Fibroblast of skin of left quadriceps (primary cell): ENCODE results near the gene GRAMD1B.
"Not testable (repeated sequence)": the region's sequence is repeated elsewhere in the genome, so short reads cannot be mapped to it uniquely, and the experiment has no call there.

Experiments
- DNase-seq, 2 experiments: peaks; one replicate each; pipeline ENCODE4 v3.0.0-alpha.2; 2013; ENCODE audit warnings: low read depth in 2 of 2

GRAMD1B gene

DNA sequence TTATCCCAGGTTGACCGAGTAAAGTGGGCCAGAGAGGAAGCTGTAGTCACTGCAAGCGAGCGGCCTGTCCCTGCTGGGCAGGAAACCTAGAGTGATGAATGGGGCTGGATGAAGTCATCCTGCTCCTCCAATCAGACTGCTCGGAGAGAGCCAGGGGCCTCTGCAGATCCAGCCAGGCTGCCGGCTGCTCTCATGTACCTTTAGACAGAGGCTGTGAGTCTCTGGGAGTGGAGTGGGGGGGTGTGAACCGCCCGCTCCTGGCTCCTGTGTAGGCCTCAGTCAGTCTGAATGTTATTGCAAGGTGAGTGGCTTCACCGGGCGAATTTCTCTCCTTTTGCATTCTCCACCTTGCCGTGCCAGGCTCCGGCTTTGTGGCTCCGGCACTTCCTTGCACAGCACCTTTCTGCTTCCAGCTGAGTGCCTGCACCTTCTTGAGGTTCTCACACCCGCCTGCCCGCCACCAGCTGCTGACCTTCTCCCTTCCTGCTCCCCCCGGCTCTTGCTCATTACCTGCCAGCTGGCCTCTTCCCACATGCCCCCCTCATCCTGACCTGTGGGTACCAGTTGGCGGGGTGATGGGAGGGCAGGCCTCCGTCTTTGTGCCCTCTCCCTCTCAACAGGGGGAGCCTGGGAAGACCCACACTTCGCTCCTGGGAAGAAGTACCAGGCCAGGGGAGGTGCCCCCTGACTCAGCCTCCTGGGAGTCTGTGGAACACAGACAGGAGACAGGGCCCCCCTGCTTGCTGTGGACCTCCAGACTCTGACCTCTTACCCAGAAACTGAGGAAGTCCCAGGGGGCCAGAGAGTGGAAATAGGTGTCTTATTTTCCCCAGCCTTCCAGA, 79.9 kb downstream of the GRAMD1B start:
- peak; percentile 46 to 56 for DNase-seq

- no peak for DNase-seq
Measured at GRCh38 chr11:123510579-123510905, 80.5 kb downstream of the GRAMD1B start.

DNA sequence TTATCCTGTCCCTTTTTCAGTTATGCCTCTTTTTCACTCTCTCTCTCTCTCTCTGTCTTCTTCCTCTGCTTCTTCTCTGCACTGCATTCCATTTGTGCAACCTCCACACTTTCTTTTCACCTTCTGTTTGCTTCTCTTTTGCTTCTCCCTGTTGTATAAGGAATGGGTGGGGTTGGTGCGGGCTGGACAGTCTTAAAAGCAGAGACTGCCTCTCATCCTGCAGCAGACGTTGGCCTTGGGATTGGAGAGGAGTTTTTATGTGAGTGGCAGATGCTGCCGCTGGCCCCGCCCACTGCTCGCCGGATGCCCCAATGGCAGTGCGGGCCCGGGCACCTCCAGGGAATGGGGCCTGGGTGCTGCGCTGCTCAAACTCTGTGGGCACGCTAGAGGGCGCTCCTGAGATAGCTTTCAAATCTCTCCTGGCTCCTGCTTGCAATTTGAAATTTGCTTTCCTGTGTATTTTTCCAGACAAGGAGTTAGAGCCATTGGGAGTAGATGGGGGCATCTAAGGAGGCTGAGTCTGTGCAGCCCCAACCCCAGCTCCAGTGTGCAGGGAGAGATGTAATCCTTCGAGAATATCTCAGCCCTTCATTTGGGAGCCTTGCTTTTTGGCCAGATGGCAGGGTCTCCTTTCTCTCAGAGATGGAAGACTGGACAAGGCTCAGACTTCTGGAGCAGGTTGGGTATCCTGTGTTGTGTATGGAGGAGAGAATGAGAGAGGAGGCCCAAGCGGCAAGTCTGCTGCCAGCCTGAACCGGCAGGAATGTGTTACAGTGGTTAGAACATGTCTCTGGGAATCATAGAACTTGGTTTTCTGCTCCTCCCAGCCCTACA, 81.2 kb downstream of the GRAMD1B start:
- DNase-seq = peak; percentile 77

DNA sequence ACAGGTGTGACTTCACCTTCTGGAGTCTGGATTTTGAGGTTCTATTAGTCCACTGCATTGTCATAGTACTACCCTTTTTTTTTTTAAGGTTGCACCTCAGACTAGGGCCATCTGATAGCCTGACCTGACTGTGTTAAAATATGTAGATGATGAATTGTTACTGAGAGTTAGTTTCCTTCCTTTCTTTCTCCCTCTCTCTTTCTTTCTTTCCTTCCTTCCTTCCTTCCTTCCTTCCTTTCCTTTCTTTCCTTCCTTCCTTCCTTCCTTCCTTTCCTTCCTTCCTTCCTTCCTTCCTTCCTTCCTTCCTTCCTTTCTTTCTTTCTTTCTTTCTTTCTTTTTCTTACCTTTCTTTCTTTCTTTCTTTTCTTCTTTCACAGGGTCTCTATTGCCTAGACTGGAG, 83.2 kb downstream of the GRAMD1B start:
- not testable (repeated sequence) for DNase-seq

GRCh38 chr11:123516238-123516637, 86.2 kb downstream of the GRAMD1B start:
- no peak for DNase-seq

GRCh38 chr11:123517559-123518364, 87.7 kb downstream of the GRAMD1B start:
- no peak for DNase-seq

DNA sequence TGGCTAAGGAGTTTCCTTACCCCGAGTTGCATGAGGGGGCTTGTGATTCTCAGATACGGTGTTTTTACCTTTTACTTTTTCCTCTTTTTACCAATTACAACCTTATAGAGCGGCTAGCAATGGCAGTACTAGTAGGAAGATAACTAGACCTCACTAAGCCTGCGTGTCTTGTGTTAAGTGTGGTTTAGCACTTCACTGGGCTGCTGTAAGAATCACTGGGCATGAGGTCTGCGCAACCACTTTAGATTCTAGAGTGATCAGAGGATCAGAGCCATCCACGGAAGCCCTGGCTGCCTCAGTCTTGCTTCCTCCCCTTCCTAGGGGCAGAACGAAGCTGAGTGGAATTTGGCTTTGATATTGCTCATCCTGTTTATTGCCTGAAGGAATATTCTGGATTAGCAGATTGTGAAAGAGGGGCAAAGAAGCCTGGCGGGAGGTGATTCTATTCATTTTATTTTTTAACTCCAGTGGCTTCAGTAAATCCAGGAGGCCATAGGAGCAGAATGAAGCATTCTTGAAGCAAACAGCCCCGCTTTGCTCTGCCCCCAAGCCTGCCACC, 88.5 kb downstream of the GRAMD1B start:
- DNase-seq = no peak

DNA sequence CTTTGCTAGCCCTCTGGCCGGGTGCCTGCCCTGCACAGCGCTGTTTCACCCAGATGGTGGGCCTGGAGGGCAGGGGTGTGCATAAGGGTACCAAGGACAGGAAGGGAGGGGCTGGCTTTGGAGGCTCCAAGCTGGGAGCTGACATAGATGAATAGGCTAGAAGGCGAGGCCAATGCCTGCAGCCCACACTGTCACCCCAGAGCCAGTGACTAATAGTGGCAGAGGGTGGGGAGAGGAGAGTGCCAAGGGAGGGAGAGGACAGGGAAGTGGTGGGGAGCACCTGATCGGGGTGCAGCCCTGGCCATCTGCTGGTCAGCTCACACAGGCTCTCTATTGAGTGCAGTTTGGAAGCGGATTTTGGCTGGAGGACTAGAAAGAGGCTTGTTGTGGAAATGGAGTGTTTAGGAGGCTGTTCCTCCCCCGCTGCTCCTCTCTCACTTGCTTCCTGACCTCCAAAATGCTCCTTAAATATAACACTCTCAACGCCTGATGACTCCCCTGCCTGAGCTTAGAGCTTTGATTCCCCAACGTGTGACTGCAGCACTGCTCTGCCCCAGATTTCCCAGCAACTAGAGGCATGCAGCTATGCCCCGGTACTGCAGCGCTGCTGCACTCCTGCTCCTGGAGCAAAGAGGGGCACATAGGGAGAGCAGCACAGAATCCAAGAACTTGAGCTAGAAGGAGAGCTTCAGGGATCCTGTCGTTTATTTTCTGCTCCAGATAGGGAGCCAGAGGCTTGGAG, 89.2 kb downstream of the GRAMD1B start:
- DNase-seq = no peak

DNA sequence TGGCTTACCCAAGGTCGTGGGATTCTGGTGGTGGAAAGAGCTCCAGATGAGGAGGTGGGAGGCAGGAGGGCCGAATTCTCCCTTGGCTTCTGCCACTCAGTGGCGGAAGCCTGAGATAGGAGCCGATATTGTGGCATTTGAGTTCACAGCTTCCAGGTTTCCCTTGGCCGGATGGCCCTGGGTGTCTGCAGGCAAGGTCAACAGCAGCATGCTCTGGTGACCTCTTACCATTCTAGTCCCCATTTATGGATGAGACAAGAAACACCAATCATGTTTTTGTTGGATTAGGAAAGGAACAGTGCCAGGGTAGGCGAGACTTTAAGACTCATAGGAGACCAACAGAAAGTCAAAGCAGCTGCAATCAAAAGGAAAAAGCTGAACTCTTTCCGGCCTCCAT, 89.7 kb downstream of the GRAMD1B start:
- DNase-seq = no peak

GRCh38 chr11:123520476-123520875, 90.4 kb downstream of the GRAMD1B start:
- not testable (repeated sequence) for DNase-seq

DNA sequence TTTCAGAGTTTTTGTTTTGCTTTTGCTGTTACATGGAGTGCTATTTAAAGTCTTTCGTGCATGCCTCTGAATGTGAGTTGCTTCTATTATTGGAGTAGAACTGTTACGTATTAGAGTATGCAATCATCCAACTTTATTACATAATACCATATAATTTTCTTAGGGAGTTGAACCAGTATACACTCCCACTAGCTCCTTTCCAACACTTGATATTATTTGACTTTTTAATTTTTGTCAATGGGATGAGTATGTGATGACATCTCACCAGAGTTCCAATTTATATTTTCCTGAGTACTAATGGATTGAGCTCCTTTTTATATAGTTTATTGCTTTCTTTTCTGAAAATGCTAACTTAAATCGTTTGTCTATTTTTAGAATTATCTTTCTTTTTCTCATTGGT, 90.9 kb downstream of the GRAMD1B start:
- DNase-seq = no peak

GRCh38 chr11:123521930-123522329, 91.9 kb downstream of the GRAMD1B start:
- no peak for DNase-seq

- DNase-seq = no peak
Measured at GRCh38 chr11:123523539-123523938, 93.5 kb downstream of the GRAMD1B start.

- DNase-seq = no peak
Measured at GRCh38 chr11:123525097-123525496, 95.0 kb downstream of the GRAMD1B start.

- no peak for DNase-seq
Measured at GRCh38 chr11:123525511-123525918, 95.4 kb downstream of the GRAMD1B start.

DNA sequence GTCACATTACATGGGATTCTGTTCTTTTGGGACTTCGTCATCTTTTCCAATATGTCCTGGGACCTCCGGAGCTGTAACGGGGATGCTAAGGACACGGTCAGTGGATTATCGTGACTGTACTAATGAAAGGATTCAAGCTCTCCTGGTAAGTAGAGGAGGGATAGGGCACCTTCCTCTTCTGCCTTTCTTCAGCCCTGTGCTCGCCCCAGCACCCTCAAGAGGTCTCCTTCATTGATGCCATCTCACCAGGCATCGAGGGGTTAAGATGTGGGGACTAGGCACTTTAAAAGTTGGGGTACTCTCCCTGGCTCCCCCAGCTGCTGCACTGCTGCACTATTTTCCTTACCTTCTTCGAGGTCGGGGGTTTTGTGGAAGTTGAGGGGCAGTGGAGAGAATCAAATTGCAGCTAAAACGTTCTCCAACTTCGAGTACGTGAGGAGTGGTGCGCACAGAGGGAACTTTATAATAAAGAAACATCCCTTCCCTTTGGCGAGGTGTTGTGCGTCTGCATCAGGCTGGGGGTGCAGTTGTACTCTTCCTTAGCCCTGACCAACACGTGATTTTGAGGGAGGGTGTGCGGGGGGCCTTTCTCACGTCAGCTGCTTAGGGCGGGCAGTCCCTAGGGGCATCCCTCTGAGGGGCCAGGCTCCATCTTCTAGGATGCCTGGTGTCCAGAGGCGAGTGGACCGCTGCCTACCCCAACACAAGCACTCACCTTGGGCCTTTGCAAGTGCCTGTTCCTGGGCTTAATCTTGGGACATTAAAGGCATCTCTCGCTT, 96.1 kb downstream of the GRAMD1B start:
- no peak for DNase-seq

GRCh38 chr11:123526918-123527317, 96.8 kb downstream of the GRAMD1B start:
- DNase-seq = no peak

- DNase-seq = no peak
Measured at GRCh38 chr11:123527526-123527925, 97.5 kb downstream of the GRAMD1B start.

GRCh38 chr11:123527947-123528346, 97.9 kb downstream of the GRAMD1B start:
- DNase-seq = no peak

DNA sequence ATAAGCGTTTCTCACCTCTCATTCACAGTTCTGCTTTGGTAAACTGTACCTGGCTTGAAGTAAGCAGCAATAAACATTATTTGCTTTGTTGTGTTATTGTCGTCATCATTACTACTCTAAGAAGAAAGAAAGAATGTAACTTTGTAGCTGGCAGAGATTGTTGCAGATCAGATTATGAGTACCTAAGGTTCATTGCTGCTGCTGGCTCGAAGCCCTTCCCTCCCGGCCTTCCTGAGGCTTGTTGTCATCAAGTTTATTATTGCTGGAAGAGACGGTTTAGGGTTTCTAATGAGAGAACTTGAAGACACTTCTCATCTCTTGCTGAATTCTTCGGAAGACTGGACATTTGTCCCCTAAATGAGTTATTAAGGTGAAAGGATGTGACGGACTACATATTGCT, 101.3 kb downstream of the GRAMD1B start:
- no peak for DNase-seq
